Kidney (tissue), 14 donors: ENCODE data around the gene GPI. TPM values are rescaled to one million over a fixed set of nuclear protein-coding genes. Genes with fewer than 3 reads are reported as not detected.

ENCODE experiments used
- DNase-seq, 5 donors: peaks; one replicate each; pipeline ENCODE4 v3.0.0-alpha.2; 2013 to 2020
- FAIRE-seq: peaks from 2 replicates; lab custom pipeline; 2012; peaks lifted over from hg19 to GRCh38; lab: Jason Lieb, UNC
- H3K27ac ChIP-seq, 2 donors: one replicate each; pipeline ENCODE4 v1.7.0; 2013; ENCODE audit warnings: low read depth in 2 of 2, low read length in 2 of 2, inconsistent platforms in 1 of 2
- H3K27me3 ChIP-seq: one replicate; pipeline ENCODE4 v1.7.1; 2013; ENCODE audit warnings: low read length, inconsistent platforms; ENCODE audit not compliant: control insufficient read depth, insufficient read depth
- H3K36me3 ChIP-seq, 3 donors: one replicate each; pipeline versions ENCODE4 v1.7.0 to v1.7.1; 2013; ENCODE audit warnings: low read length in 3 of 3, control low read depth in 1 of 3, inconsistent platforms in 1 of 3; ENCODE audit not compliant: insufficient read depth in 3 of 3, control insufficient read depth in 2 of 3
- H3K4me1 ChIP-seq, 3 donors: one replicate each; pipeline versions ENCODE4 v1.7.0 to v1.7.1; 2013; ENCODE audit warnings: low read length in 3 of 3, inconsistent platforms in 1 of 3, low read depth in 1 of 3; ENCODE audit not compliant: control insufficient read depth in 2 of 3, insufficient read depth in 2 of 3
- H3K4me3 ChIP-seq, 3 donors: one replicate each; pipeline versions ENCODE4 v1.7.0 to v1.8.1; 2013; ENCODE audit warnings: low read length in 3 of 3, control low read depth in 1 of 3, inconsistent platforms in 1 of 3
- H3K9ac ChIP-seq, 3 donors: one replicate each; pipeline versions ENCODE4 v1.7.0 to v1.7.1; 2013; ENCODE audit warnings: low read length in 3 of 3, control low read depth in 1 of 3, inconsistent platforms in 1 of 3
- H3K9me3 ChIP-seq, 3 donors: one replicate each; pipeline versions ENCODE4 v1.7.0 to v1.7.1; 2013; ENCODE audit warnings: low read length in 3 of 3, control low read depth in 1 of 3, inconsistent platforms in 1 of 3; ENCODE audit not compliant: control insufficient read depth in 2 of 3, insufficient read depth in 1 of 3
- CTCF ChIP-seq: IDR thresholded peaks from 3 replicates; pipeline ENCODE4 v1.5.1; 2012; ENCODE audit warnings: mild to moderate bottlenecking, moderate library complexity, borderline replicate concordance; ENCODE audit not compliant: insufficient read depth; ENCODE audit errors: extremely low read depth
- intact Hi-C: fragments of 100-400 bp; cut with DNase I; formaldehyde crosslinking; loops from one replicate; pipeline ENCODE4 v1.11.1; 2022
- polyA plus RNA-seq: library from polyadenylated mRNA; stranded (reverse); fragments of 350-450 nt; fragmentation: Illumina TruSeq; extraction: RNeasy Lipid Tissue Mini Kit (QIAGEN cat#74804); gene quantifications from one replicate; pipeline ENCODE4 v1.2.3, GENCODE V29; 2014; ENCODE audit warnings: low read depth, low replicate concordance; ENCODE audit not compliant: insufficient read depth
- total RNA-seq: library from RNA; stranded (reverse); fragmentation: NEBNext Ultra II Directional; extraction: Animal tissue kit (Norgen Biotek cat#: 25700); gene quantifications from one replicate; pipeline ENCODE4 v1.2.1, GENCODE V29; 2021
- donor health status: control.
- donor health status: control.
- donor health status: control.
- donor health status: control.
- donor health status: control.
- donor health status: DM: yes; HTN: yes; CAD: no.
- donor health status: Normal renal cell carcinoma (clear cell type).

The GPI gene
- total and polyA plus RNA-seq, 2 donors from 2014 or later: 257 to 315 TPM

DNA sequence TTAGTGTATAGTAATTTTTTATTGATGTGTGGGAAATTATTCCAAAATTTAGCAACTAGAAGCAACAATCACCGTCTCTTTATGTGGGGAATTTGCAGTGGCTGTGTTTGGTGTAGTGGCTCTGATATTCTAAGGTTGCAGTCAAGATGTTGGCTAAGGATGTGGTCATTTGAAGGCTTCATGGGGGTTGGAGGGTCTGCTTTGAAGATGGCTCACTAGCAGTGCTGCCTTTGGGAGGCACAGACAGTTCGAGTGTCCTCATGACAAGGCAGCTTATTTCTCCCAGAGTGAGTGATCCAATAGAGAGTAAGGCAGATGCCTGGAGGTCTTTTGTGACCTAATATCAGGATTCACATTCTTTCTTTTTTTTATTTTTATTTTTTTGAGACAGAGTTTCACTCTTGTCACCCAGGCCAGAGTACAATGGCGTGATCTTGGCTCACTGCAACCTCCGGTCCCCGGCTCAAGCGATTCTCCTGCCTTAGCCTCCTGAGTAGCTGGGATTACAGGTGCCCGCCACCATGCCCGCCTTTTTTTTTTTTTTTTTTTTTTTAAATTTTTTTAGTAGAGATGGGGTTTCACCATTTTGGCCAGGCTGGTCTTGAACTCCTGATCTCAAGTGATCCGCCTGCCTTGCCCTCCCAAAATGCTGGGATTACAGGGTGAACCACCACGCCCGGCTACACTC lies 8.7 kb downstream of the GPI start:
- FAIRE-seq: no peak
- DNase-seq: no peak
- H3K9ac ChIP-seq: no peak overlapping the region
- H3K27ac ChIP-seq: no peak overlapping the region
- H3K4me3 ChIP-seq: no peak overlapping the region
- peaks cover 3 to 33% (median 32%) of the 10 kb centered on the region in 3 donors for H3K36me3 ChIP-seq
- TF ChIP-seq CTCF: no peak
- intact Hi-C loops: no loop called here
- H3K4me1 ChIP-seq: peaks cover 0 to 6% (median 0%) of the 10 kb centered on the region in 3 donors
- no peaks in the 10 kb centered on the region for H3K9me3 ChIP-seq
- H3K27me3 ChIP-seq: no peaks in the 10 kb centered on the region

- H3K9ac ChIP-seq: no peak overlapping the region
- peak overlapping the region; percentile 10 to 55 for H3K27ac ChIP-seq
- H3K27me3 ChIP-seq: no peaks in the 10 kb centered on the region
- peaks cover 0 to 40% (median 40%) of the 10 kb centered on the region in 3 donors for H3K36me3 ChIP-seq
- H3K4me1 ChIP-seq: peaks cover 0 to 2% (median 0%) of the 10 kb centered on the region in 3 donors
- no peak for FAIRE-seq
- TF ChIP-seq CTCF: no peak
- intact Hi-C loops: no loop called here
- no peaks in the 10 kb centered on the region for H3K9me3 ChIP-seq
- no peak for DNase-seq
- no peak overlapping the region for H3K4me3 ChIP-seq
Measured at GRCh38 chr19:34375598-34375997, 10.6 kb downstream of the GPI start.

DNA sequence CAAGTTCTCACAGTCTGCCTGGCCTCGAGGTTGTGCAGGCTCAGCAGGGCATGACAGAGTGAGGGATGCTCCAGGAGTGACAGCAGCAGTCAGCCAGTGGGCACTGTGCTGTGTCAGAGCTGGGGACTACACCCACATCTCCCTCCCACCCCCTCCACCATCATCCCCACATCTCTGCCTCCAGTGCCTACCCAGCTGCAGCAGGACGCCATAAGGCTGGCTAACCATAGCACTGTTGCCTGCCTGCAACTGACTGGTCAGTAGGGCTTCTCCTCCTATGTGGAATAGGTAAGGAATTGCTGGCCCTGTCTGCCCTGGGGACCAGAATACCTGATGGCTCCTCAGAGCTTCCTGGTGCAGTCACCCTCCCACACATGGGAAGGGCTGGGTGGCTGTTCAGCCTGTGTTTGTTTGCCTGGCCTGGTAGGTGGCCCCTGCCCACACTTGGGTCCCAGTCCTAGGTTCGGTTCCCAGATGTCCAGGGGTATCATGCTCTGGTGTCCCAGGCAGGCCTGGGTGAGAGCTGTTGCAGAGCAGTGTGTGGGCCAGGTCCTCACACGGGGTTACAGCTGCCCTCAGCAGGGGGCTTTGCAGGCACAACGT lies 15.7 kb downstream of the GPI start:
- FAIRE-seq (no peak), DNase-seq (no peak)
- Histone ChIP-seq H3K9ac (no peak overlapping the region), H3K27me3 (no peaks in the 10 kb centered on the region), H3K36me3 (peaks cover 5 to 79% (median 65%) of the 10 kb centered on the region in 3 donors), H3K27ac (no peak overlapping the region), H3K9me3 (no peaks in the 10 kb centered on the region), H3K4me3 (no peak overlapping the region), H3K4me1 (no peaks in the 10 kb centered on the region)
- no peak for TF ChIP-seq CTCF
- intact Hi-C loops: no loop called here
